ENCODE measurements around the gene NR1H4.

Gene NR1H4

DNA sequence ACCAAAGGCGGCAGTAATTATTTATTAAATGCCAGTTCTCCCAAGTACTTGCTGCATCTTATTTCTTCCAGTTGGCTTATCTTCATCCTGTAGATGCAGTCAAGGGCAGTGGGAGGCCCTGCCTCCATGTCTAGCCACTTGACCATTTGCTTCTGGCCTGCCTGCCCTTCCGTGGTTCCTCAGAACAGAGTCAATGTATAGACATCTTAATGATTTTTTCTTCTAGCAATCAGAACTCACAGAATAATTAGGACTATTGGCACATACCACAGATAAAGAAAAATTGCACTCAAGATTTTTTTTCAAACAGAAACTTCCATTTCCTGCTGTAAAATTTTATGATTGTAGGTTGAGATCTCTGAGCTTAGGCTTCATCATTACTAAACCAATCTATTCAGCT is 20.9 kb downstream of the NR1H4 start:
- Histone ChIP-seq H3K4ac (ENCODE audit: low read depth in 1 of 2, low read length in 2 of 2) (no peak overlapping the region), H3K23ac (ENCODE audit: low read length in 2 of 2) (no peak overlapping the region), H3K9ac (ENCODE audit: low read length) (no peak overlapping the region), H3K4me3 (ENCODE audit: insufficient read depth in 1 of 2, low read depth in 1 of 2, low read length in 2 of 2) (no peak overlapping the region), H2BK5ac (ENCODE audit: low read depth, low read length, poor library complexity, severe bottlenecking) (no peak overlapping the region), H3K4me1 (ENCODE audit: control insufficient read depth, insufficient read depth, low read depth, low read length) (no peaks in the 10 kb centered on the region), H3K9me3 (ENCODE audit: control insufficient read depth, low read length) (no peaks in the 10 kb centered on the region), H4K91ac (ENCODE audit: low read length) (no peak overlapping the region), H3K27ac (ENCODE audit: low read length, poor library complexity, severe bottlenecking) (no peak overlapping the region), H2BK12ac (ENCODE audit: low read length in 2 of 2) (no peak overlapping the region), H3K18ac (ENCODE audit: low read depth in 1 of 2, low read length in 2 of 2) (no peak overlapping the region), H3K36me3 (ENCODE audit: control insufficient read depth in 1 of 2, insufficient read depth in 2 of 2, low read depth in 1 of 2, low read length in 2 of 2) (no peaks in the 10 kb centered on the region), H3K79me1 (replicated peaks; ENCODE audit: low read length, poor library complexity, severe bottlenecking) (no peaks in the 10 kb centered on the region), H2AK5ac (ENCODE audit: low read length, severe bottlenecking) (no peak overlapping the region), H3K4me2 (ENCODE audit: low read length, poor library complexity, severe bottlenecking) (no peak overlapping the region), H3K27me3 (ENCODE audit: control insufficient read depth in 1 of 2, insufficient read depth in 1 of 2, low read length in 2 of 2) (no peaks in the 10 kb centered on the region), H4K8ac (ENCODE audit: low read length) (no peak overlapping the region), H2BK120ac (ENCODE audit: low read depth, low read length) (no peak overlapping the region), H2AFZ (ENCODE audit: low read depth, low read length) (no peak overlapping the region), H3K14ac (ENCODE audit: low read length in 2 of 2) (no peak overlapping the region), H2BK15ac (ENCODE audit: low read depth, poor library complexity, severe bottlenecking) (no peak overlapping the region)
- DNase-seq, result no peak
- 94% methylated on average over 2 of the region's 2 CpGs for WGBS

DNA sequence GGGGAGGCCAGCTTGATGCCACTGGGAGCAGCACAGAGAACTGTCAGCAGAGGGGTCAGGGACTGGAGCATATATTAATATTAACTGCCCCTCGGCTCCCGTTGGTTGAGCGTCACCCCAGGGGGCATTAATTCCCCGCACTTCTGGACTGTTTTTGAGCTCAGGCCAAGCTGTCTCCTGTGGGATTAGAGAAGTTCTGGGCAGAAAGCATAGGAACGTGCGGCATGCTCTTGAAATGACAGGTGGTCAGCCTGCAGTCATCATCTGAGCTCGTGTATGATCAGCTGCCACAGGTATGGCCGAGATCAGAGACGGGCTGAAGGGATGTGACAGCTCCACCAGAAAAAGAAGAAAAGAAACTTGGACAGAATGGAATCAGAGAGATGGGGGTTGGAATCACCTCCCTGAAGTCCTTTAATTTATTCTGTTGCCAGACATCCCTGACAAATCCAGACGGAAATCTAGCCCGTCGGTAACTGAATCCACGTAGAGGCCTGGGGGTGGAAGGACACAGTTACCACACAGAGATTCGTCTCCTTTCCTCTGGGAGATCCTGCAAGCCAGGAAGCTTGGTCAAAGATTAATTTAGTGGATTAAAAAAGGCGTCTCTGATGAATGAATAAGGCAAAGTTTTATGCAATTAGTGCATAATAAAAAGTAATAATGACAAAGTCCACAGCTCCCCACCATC is 23.6 kb downstream of the NR1H4 start:
- no peak overlapping the region for H2BK12ac ChIP-seq (ENCODE audit: low read length in 2 of 2)
- H3K9ac ChIP-seq (ENCODE audit: low read length), result no peak overlapping the region
- H2AFZ ChIP-seq (ENCODE audit: low read depth, low read length), result no peak overlapping the region
- WGBS, result 85% methylated on average over 14 of the region's 15 CpGs
- no peak overlapping the region for H2BK5ac ChIP-seq (ENCODE audit: low read depth, low read length, poor library complexity, severe bottlenecking)
- no peak overlapping the region for H2AK5ac ChIP-seq (ENCODE audit: low read length, severe bottlenecking)
- no peak overlapping the region for H3K4me2 ChIP-seq (ENCODE audit: low read length, poor library complexity, severe bottlenecking)
- no peak overlapping the region for H3K4me3 ChIP-seq (ENCODE audit: insufficient read depth in 1 of 2, low read depth in 1 of 2, low read length in 2 of 2)
- H3K4me1 ChIP-seq (ENCODE audit: control insufficient read depth, insufficient read depth, low read depth, low read length), result no peaks in the 10 kb centered on the region
- no peak for DNase-seq
- no peaks in the 10 kb centered on the region for H3K9me3 ChIP-seq (ENCODE audit: control insufficient read depth, low read length)
- H3K14ac ChIP-seq (ENCODE audit: low read length in 2 of 2), result no peak overlapping the region
- H3K27ac ChIP-seq (ENCODE audit: low read length, poor library complexity, severe bottlenecking), result no peak overlapping the region
- no peak overlapping the region for H3K4ac ChIP-seq (ENCODE audit: low read depth in 1 of 2, low read length in 2 of 2)
- H3K36me3 ChIP-seq (ENCODE audit: control insufficient read depth in 1 of 2, insufficient read depth in 2 of 2, low read depth in 1 of 2, low read length in 2 of 2), result no peaks in the 10 kb centered on the region
- H2BK15ac ChIP-seq (ENCODE audit: low read depth, poor library complexity, severe bottlenecking), result no peak overlapping the region
- no peak overlapping the region for H3K18ac ChIP-seq (ENCODE audit: low read depth in 1 of 2, low read length in 2 of 2)
- no peak overlapping the region for H4K91ac ChIP-seq (ENCODE audit: low read length)
- no peak overlapping the region for H2BK120ac ChIP-seq (ENCODE audit: low read depth, low read length)
- no peaks in the 10 kb centered on the region for H3K79me1 ChIP-seq (replicated peaks; ENCODE audit: low read length, poor library complexity, severe bottlenecking)
- H4K8ac ChIP-seq (ENCODE audit: low read length), result no peak overlapping the region
- no peaks in the 10 kb centered on the region for H3K27me3 ChIP-seq (ENCODE audit: control insufficient read depth in 1 of 2, insufficient read depth in 1 of 2, low read length in 2 of 2)
- no peak overlapping the region for H3K23ac ChIP-seq (ENCODE audit: low read length in 2 of 2)

DNA sequence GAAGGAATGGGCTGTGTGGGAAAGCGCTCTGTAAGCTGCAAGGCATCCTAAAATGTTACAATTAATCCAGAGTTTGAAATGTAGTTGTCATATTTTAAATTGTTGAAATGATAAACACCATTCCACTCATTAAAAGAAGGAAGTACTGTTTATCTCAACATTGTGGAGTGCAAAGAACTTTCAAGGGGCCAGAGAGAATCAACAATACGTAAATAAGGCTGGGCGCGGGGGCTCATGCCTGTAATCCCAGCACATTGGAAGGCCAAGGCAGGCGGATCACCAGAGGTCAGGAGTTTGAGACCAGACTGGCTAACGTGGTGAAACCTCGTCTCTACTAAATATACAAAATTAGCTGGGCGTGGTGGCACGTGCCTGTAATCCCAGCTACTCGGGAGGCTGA is 24.5 kb downstream of the NR1H4 start:
- DNase-seq, result no peak
- no peaks in the 10 kb centered on the region for H3K27me3 ChIP-seq (ENCODE audit: control insufficient read depth in 1 of 2, insufficient read depth in 1 of 2, low read length in 2 of 2)
- no peak overlapping the region for H3K23ac ChIP-seq (ENCODE audit: low read length in 2 of 2)
- H4K91ac ChIP-seq (ENCODE audit: low read length), result no peak overlapping the region
- no peaks in the 10 kb centered on the region for H3K9me3 ChIP-seq (ENCODE audit: control insufficient read depth, low read length)
- H3K9ac ChIP-seq (ENCODE audit: low read length), result no peak overlapping the region
- H3K4me1 ChIP-seq (ENCODE audit: control insufficient read depth, insufficient read depth, low read depth, low read length), result no peaks in the 10 kb centered on the region
- no peak overlapping the region for H2BK12ac ChIP-seq (ENCODE audit: low read length in 2 of 2)
- no peak overlapping the region for H2BK120ac ChIP-seq (ENCODE audit: low read depth, low read length)
- H2AK5ac ChIP-seq (ENCODE audit: low read length, severe bottlenecking), result no peak overlapping the region
- no peak overlapping the region for H3K4me3 ChIP-seq (ENCODE audit: insufficient read depth in 1 of 2, low read depth in 1 of 2, low read length in 2 of 2)
- no peaks in the 10 kb centered on the region for H3K36me3 ChIP-seq (ENCODE audit: control insufficient read depth in 1 of 2, insufficient read depth in 2 of 2, low read depth in 1 of 2, low read length in 2 of 2)
- H2BK5ac ChIP-seq (ENCODE audit: low read depth, low read length, poor library complexity, severe bottlenecking), result no peak overlapping the region
- H4K8ac ChIP-seq (ENCODE audit: low read length), result no peak overlapping the region
- no peak overlapping the region for H3K18ac ChIP-seq (ENCODE audit: low read depth in 1 of 2, low read length in 2 of 2)
- no peak overlapping the region for H3K27ac ChIP-seq (ENCODE audit: low read length, poor library complexity, severe bottlenecking)
- WGBS, result 83% methylated on average over 9 of the region's 10 CpGs
- H2AFZ ChIP-seq (ENCODE audit: low read depth, low read length), result no peak overlapping the region
- no peak overlapping the region for H3K4ac ChIP-seq (ENCODE audit: low read depth in 1 of 2, low read length in 2 of 2)
- no peak overlapping the region for H3K14ac ChIP-seq (ENCODE audit: low read length in 2 of 2)
- no peak overlapping the region for H3K4me2 ChIP-seq (ENCODE audit: low read length, poor library complexity, severe bottlenecking)
- no peak overlapping the region for H2BK15ac ChIP-seq (ENCODE audit: low read depth, poor library complexity, severe bottlenecking)
- H3K79me1 ChIP-seq (replicated peaks; ENCODE audit: low read length, poor library complexity, severe bottlenecking), result no peaks in the 10 kb centered on the region

DNA sequence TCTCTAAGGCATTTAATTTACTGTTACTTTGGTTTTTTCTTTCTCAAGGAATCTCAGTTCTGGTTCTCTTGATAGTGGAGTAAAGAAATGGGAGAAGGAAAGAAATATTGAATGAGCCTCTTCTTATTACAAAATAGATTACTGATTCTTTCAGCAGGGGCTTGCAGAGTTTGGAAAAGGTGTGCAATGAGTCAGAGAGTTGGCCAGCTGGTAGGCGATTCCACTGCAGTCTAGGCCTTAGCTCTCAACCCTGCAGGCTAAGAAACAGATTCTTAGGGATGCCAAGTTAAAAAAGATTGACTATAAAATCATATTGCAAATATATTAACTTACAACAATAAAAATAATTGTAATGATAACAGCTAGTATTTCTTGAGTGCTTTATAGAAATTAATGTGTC is 25.8 kb downstream of the NR1H4 start:
- Histone ChIP-seq H2BK120ac (ENCODE audit: low read depth, low read length) (no peak overlapping the region), H3K4me1 (ENCODE audit: control insufficient read depth, insufficient read depth, low read depth, low read length) (no peaks in the 10 kb centered on the region), H2AFZ (ENCODE audit: low read depth, low read length) (no peak overlapping the region), H3K27ac (ENCODE audit: low read length, poor library complexity, severe bottlenecking) (no peak overlapping the region), H3K23ac (ENCODE audit: low read length in 2 of 2) (no peak overlapping the region), H3K4me3 (ENCODE audit: insufficient read depth in 1 of 2, low read depth in 1 of 2, low read length in 2 of 2) (no peak overlapping the region), H3K79me1 (replicated peaks; ENCODE audit: low read length, poor library complexity, severe bottlenecking) (no peaks in the 10 kb centered on the region), H3K4ac (ENCODE audit: low read depth in 1 of 2, low read length in 2 of 2) (no peak overlapping the region), H2BK5ac (ENCODE audit: low read depth, low read length, poor library complexity, severe bottlenecking) (no peak overlapping the region), H2BK15ac (ENCODE audit: low read depth, poor library complexity, severe bottlenecking) (no peak overlapping the region), H4K91ac (ENCODE audit: low read length) (no peak overlapping the region), H4K8ac (ENCODE audit: low read length) (no peak overlapping the region), H3K9me3 (ENCODE audit: control insufficient read depth, low read length) (no peaks in the 10 kb centered on the region), H3K4me2 (ENCODE audit: low read length, poor library complexity, severe bottlenecking) (no peak overlapping the region), H3K14ac (ENCODE audit: low read length in 2 of 2) (no peak overlapping the region), H3K9ac (ENCODE audit: low read length) (no peak overlapping the region), H2AK5ac (ENCODE audit: low read length, severe bottlenecking) (no peak overlapping the region), H3K36me3 (ENCODE audit: control insufficient read depth in 1 of 2, insufficient read depth in 2 of 2, low read depth in 1 of 2, low read length in 2 of 2) (no peaks in the 10 kb centered on the region), H2BK12ac (ENCODE audit: low read length in 2 of 2) (no peak overlapping the region), H3K27me3 (ENCODE audit: control insufficient read depth in 1 of 2, insufficient read depth in 1 of 2, low read length in 2 of 2) (no peaks in the 10 kb centered on the region), H3K18ac (ENCODE audit: low read depth in 1 of 2, low read length in 2 of 2) (no peak overlapping the region)
- DNase-seq, result no peak
- no CpG with 5 or more reads among the region's 1 CpG for WGBS

Measured in mesenchymal stem cell (in vitro differentiated cells and primary cell).